DMS153 treated with DMSO at 0.1 percent for 48 hours (cell line): ENCODE data around the gene SMIM24.

ENCODE experiments used
- DNase-seq: peaks from one replicate; lab custom pipeline; 2025; ENCODE audit not compliant: unreplicated experiment; lab: John Stamatoyannopoulos, UW

The SMIM24 gene

GRCh38 chr19:3475449-3475848 lies 4.9 kb downstream of the SMIM24 start:
- no peak for DNase-seq

DNA sequence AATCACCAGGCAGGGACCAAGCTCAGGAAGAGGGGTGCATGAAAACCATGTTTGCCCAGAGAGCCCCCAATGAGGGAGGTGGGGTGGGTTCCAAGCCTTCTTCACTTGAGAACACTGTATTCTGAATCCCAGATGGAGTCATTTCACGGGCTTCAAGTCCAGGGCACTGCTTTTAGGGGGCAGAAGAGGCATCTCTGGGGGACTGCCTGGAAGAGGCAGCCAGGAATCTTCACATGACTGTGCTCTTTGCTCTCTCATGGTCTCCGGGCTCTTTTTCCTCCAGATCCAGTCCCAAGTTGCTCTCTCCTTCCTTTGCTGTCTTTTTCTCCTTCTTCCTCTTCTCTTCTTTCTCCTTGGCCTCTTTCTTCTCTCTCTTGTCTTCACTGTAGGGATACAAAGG lies 5.7 kb downstream of the SMIM24 start:
- no peak for DNase-seq

GRCh38 chr19:3474010-3474409 lies 6.3 kb downstream of the SMIM24 start:
- no peak for DNase-seq

DNA sequence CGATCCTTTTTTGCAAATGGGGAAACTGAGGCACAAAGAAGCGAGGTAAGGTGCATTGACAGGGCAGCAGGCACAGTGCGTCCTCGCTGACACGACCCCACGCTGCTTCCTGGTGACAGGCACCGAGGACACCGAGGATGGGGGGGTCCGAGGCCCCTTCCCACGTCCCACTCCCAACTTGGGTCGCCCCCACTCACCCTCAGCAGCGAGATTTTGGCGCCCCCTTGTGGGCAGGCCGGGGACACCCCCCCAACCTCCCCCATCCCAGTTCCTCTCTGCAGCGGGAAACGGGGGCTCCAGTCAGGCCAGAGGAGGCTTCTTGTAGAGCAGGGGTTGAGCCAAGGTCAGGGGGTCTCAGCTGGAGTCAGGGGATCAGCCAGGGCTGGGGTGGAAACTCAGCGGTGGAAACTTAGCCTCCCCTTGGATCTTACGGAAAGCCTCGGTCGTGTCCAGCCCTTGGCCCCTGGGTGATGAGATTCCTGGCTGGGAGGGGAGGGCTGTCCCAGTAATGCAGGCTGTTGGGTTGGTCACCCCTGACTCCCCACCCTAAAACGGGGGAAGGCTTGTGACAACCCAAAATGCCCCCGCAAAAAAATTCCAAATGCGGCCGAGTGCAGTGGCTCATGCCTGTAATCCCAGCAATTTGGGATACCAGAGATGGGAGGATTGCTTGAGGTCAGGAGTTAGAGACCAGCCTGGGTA lies 8.2 kb downstream of the SMIM24 start:
- DNase-seq, result no peak

- DNase-seq, result no peak
Measured at GRCh38 chr19:3470500-3471128, 9.7 kb downstream of the SMIM24 start.

DNA sequence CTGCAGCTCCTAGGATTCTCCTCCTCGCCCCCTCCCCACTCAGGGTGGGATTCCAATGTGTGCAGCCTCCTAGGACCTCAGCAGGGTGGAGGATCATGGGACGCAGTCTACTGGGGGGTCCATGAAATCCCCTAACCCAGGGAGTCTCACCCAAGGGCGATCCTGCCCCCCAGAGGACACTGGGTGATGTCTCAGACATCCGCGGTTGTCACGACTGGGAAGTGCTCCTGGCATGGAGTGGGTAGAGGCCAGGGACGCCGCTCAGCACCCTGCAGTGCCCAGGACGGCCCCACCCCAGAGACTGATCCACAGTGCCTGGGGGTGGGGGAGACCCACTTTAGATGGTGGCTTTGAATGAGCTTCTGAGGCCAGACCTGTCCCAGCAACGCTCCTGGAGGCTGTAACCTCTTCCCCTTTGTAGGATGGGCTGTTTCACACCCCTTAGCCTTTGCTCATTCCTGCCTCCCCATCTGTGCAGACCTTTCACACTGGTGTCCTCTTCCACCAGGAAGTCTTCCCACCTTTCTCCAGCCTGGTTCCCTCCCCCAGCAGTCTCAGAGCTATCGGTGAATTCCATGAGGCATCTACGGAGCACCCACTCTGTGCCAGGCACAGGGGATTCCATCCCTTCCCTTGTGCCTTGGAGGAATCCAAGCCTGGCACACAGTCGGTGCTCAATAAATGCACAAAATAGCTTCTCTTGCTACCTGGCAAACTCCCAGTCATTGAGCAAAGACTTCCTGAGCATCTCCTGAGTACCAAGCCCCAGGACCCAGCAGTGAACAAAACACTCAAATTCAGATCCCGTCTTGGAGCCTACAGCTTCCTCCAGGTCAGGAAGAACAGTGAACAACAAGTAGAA lies 10.5 kb downstream of the SMIM24 start:
- DNase-seq, result no peak

DNA sequence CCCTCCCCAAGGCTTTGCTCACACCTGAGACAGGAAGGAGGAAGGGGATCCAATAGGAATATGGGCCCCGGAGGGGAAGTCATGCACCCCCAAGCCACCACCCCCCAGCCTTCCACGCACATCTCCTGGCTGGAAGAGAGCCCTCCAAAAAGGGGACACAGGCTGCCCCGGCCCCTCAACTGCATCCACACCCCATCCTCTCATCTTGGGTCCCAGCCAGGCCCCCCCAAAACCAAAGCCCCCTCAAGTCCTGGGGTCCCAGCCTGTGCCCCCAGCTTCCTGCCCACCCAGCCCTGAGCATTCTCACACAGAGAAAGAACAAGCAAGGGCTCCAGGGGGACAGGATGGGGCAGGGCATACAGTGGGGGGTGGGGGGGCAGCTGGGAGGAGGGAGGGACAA lies 12.1 kb downstream of the SMIM24 start:
- DNase-seq, result no peak

- DNase-seq, result no peak
Measured at GRCh38 chr19:3467437-3468198, 12.7 kb downstream of the SMIM24 start.

DNA sequence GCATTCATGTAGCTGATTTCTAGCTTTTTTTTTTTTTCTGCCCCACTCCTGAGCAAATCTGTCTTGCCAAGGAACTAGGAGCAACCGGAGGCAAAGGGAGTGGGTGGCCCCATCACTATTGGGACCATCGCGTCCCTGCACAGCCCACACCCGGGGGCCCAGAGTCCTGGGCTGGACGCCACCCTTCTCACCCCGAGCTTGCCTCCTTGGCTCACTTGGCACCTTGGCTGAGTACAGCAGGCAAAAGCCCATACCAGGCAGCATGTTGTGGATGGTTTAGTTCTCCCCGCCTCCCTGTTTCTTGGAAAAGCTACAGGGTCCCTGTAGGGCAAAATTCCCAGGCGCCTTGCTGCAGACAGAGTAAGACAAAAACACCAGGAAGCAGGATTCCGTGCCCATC lies 13.7 kb downstream of the SMIM24 start:
- no peak for DNase-seq

DNA sequence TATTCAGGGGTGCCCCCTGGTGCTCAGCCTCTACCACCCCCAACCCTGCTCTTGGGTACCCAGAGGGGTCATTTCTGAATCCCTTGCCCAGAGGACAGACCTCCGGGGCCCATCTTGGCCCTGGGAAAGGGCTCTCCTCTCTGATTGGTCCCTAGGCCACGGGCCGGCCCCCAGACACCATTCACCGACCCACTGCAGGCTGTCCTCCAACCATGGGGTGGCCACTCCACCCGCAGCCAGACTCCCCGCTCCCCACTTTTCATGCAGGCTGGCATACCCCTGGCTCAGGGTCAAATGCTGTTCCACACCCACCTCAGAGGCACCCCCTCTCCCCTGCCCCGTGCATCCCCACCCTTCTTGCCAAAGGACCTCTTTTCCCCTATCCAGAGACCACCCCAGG lies 14.8 kb downstream of the SMIM24 start:
- no peak for DNase-seq

GRCh38 chr19:3464587-3465235 lies 15.6 kb downstream of the SMIM24 start:
- no peak for DNase-seq

GRCh38 chr19:3463714-3464586 lies 16.4 kb downstream of the SMIM24 start:
- no peak for DNase-seq

DNA sequence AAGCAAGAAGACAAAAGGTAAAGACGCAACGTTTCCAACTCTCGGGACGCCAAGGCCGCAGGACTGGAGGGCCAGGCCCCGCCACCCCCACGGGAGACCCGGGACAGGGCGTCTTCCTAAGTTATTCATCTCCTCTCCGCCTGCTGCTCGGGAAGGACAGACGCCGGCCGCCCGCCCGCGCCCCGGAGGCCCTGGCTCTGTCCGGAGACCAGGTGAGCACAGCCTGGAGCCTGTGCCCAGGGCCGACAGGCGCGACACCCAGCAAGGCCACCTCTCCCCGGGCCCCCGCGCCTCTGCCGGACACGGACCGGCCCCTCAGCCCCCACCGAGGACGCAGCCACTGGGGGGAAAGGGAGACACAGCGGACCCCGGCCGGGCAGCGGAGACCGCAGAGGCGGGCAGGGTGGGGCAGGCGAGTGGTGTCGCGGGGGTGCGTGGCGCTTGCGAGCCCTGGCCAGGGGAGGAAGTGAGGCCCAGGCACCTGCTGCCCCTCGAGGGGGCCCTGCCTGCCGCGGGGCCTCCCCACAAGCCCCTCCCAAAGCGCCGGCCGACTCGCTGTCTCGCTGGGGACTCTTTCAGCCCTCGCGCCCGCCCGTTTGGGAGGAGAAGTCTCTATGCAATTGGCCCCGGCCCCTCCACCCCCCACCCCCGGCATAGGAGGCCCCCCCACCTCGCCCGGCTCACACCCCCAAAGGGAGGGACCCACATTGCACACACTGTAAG lies 17.2 kb downstream of the SMIM24 start:
- DNase-seq, result no peak

DNA sequence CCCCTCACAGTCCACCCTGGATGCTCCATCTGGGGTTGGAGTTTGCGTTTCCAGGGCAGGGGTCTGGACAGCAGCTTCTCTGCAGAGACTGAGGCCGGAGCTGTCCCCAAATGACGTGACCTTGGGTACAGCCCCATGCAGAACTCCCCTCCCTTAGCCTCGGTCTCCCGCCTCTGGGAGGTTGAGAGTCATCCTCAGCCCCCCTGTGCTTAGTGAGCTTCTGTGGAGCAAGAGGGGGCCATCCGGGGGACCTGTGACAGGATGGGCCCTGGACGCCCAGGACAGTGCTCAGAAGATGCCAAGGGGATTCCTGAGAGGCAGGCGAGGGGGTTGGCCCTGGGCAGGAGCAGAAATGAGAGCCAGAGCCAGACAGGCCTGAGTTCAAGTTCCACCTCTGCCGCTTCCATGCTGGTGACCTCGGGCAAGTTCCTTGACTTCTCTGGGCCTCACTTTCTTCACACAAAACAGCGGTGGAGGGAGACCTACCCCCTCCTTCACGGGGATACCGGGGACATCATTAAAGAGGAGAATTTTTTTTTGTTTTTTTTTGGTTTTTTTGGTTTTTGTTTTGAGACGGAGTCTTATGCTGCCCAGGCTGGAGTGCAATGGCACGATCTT lies 20.3 kb downstream of the SMIM24 start:
- no peak for DNase-seq

DNA sequence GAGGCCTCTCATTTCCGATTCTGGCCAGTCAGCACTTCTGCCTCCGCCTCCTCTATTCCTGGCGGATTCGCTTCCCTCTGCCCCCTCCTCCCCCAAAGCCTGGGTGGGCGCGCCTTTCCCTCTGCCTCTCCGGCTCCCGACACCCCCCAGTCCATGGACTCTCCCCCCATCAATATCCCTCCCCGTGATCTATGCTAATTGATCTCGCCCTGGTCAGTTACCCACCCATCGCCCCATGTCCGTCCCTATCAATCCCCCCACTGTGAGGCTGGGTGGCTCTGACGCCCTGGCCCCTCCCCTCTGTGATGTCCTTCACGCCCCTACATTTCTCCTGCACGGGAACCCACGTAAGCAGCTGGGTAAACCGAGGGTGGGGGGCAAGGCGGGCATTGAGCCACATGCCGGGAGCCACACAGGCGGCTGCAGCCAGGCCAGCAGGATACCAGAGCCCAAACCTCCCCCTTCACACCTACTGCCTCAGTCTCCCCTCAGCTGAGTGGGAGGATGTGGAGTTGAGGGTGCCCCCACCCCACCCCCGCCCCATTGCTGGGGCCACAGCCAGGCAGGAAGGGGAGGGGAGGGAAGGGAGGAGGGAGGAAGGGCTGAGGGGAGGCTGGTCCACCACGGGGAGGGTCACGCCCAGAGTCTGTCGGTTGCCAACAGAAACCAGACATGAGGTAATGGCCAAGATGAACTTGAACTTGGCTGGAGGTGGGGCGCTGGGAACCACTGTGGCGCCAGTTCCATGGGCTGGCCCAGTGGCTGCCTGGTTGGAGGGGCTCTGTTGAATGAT lies 21.0 kb downstream of the SMIM24 start:
- no peak for DNase-seq

DNA sequence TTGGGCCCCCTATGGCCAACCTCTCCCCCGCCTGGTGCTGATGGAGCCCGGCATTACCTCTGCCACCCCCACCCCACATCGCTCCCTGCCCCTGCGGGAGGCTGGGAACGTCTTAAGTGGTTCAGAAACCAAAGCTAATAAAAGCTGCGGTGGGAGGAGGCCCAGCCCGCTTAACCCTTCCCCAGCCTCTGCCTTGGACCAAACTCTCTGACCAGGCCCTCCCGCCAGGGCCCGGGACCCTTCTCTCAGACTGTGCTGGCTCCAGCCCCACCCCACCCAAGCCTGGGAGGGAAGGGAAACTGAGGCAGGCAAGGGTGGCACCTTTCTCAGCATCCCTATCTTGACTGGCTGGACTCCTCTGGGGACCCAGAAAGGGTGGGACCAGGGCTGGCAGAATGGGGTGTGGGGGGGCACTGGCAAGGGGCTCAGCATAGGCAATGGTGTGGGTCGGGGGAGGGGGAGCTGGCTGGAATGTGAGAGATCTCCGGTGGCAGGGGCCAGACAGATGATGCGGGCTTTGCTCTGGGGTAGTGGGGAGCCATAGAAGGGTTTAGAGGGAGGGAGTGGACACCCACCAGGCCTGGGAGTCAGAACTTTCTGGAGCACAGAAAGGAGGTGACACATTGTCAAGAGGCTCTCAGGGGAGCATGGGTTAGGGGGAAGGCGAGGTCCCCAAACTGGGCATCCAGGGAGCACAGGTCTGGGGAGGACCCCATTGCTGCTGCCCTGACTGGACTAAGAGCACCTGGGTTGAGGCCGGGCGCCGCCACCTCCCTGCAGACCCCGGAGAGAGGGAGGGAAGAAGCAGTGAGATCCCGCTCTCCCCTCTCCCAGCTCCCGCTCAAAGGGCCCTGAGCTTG lies 21.9 kb downstream of the SMIM24 start:
- DNase-seq, result no peak
